ENCODE data around the gene MDN1.

Gene MDN1

DNA sequence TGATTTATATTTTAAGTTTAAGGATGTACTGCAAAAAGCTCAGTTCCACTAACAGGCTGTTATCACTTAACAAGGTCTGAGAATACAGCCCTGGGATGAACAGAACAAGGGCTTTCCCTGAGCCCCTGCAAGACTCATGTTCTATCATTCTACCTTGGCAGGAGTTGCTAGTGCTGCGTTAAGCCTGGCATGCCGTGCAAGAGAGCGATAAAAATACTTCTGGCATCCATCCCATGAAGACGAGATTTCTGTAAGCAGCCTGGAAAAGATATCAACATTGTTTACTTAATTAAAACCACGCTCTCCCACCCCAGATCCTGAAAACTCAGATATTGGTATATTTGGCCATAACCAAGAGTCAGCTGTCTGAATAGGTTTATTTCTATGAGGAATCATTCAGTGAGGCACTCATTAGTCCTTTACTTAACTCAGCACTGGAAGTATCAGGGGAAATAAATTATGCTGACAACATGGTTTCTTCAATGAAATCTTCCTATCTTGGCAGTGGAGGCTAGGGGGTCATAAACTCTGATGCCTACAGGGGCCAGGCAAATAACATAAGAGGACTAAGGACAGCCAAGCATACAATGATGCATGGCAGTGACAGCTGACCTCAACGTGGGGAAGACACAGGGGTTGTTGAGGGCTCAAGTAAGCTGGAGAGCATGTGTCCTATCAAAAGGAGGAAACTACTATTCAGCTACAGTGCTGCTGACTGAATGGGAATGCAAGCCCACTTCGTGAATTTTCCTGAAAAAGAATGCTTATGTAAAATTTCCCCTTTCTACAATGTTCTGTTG lies 143.4 kb downstream of the MDN1 start:
- TF ChIP-seq CTCF (IDR thresholded peaks at IDR 0.05; ENCODE audit: low read depth, low read length): no peak

GRCh38 chr6:89670935-89671565 lies 148.5 kb downstream of the MDN1 start:
- H3K4me3 ChIP-seq (ENCODE audit: low read depth, low read length): no peak overlapping the region
- no peak for TF ChIP-seq CTCF (IDR thresholded peaks at IDR 0.05; ENCODE audit: low read depth, low read length)

More for the DNA sequence above, 143.4 kb downstream of the MDN1 start:
- H3K4me3 ChIP-seq (ENCODE audit: low read depth, low read length): no peak overlapping the region

DNA sequence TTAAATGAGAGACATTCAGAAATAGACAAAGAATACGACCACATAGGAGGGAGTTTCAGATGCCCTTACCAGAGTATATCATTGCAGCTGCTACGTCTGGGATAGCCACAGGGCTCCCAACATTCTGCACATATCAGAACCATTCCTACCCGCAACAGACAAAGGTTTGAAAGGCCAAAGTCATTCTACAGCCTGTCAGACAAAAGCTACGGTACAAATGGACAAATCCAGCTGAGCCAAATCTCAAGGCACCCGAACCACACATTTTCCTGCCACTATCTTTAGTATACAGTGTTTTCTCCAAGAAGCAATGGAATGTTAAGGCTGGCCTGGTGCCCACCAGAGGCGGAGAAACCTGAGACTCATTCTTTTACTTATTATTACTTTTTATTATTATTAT lies 150.6 kb downstream of the MDN1 start:
- TF ChIP-seq CTCF (IDR thresholded peaks at IDR 0.05; ENCODE audit: low read depth, low read length): no peak
- no peak overlapping the region for H3K4me3 ChIP-seq (ENCODE audit: low read depth, low read length)

GRCh38 chr6:89667872-89668556 lies 151.6 kb downstream of the MDN1 start:
- TF ChIP-seq CTCF (IDR thresholded peaks at IDR 0.05; ENCODE audit: low read depth, low read length): no peak
- no peak overlapping the region for H3K4me3 ChIP-seq (ENCODE audit: low read depth, low read length)

- TF ChIP-seq CTCF (IDR thresholded peaks at IDR 0.05; ENCODE audit: low read depth, low read length): no peak
Observed at GRCh38 chr6:89662659-89663223, 156.9 kb downstream of the MDN1 start.

GRCh38 chr6:89661559-89661958 lies 158.0 kb downstream of the MDN1 start:
- H3K4me3 ChIP-seq (ENCODE audit: low read depth, low read length): no peak overlapping the region
- no peak for TF ChIP-seq CTCF (IDR thresholded peaks at IDR 0.05; ENCODE audit: low read depth, low read length)

More at GRCh38 chr6:89662659-89663223, 156.9 kb downstream of the MDN1 start:
- no peak overlapping the region for H3K4me3 ChIP-seq (ENCODE audit: low read depth, low read length)

Measured in WI38 (cell line).